ENCODE data around the gene TMEM120B. TPM values are rescaled to one million over a fixed set of nuclear protein-coding genes. Genes with fewer than 3 reads are reported as not detected.
"Not testable (repeated sequence)": the region's sequence is repeated elsewhere in the genome, so short reads cannot be mapped to it uniquely, and the experiment has no call there.

Gene TMEM120B
- total RNA-seq, 1 experiment from 2014 or later: 15.5 TPM

GRCh38 chr12:121693155-121693687, 19.3 kb upstream of the TMEM120B start:
- Mint-ChIP-seq H3K4me1 (ENCODE audit: low read depth, unreplicated experiment) (no peaks in the 10 kb centered on the region), H3K36me3 (ENCODE audit: insufficient read depth, unreplicated experiment) (no peaks in the 10 kb centered on the region), H3K27ac (ENCODE audit: unreplicated experiment) (no peak overlapping the region), H3K9me3 (ENCODE audit: unreplicated experiment) (no peaks in the 10 kb centered on the region), H3K4me3 (ENCODE audit: unreplicated experiment) (no peak overlapping the region), H3K27me3 (ENCODE audit: insufficient read depth, unreplicated experiment) (no peaks in the 10 kb centered on the region)
- H3K27me3 ChIP-seq (replicated peaks; ENCODE audit: control insufficient read depth, insufficient read depth, low read length): no peaks in the 10 kb centered on the region
- intact Hi-C loops (cut with micrococcal nuclease; ENCODE audit: unreplicated experiment): no loop called here
- no peaks in the 10 kb centered on the region for H3K36me3 ChIP-seq (ENCODE audit: control insufficient read depth, insufficient read depth, low read length)
- H3K4me3 ChIP-seq (ENCODE audit: low read depth, low read length): no peak overlapping the region
- BruUV-seq (replicated peaks): no TSS peak
- no peak for DNase-seq
- no peaks in the 10 kb centered on the region for H3K4me1 ChIP-seq
- TF ChIP-seq, protein P1, sequence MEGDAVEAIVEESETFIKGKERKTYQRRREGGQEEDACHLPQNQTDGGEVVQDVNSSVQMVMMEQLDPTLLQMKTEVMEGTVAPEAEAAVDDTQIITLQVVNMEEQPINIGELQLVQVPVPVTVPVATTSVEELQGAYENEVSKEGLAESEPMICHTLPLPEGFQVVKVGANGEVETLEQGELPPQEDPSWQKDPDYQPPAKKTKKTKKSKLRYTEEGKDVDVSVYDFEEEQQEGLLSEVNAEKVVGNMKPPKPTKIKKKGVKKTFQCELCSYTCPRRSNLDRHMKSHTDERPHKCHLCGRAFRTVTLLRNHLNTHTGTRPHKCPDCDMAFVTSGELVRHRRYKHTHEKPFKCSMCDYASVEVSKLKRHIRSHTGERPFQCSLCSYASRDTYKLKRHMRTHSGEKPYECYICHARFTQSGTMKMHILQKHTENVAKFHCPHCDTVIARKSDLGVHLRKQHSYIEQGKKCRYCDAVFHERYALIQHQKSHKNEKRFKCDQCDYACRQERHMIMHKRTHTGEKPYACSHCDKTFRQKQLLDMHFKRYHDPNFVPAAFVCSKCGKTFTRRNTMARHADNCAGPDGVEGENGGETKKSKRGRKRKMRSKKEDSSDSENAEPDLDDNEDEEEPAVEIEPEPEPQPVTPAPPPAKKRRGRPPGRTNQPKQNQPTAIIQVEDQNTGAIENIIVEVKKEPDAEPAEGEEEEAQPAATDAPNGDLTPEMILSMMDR (IDR thresholded peaks at IDR 0.05; ENCODE audit: insufficient read depth in 1 of 2, low read depth in 1 of 2, low read length in 1 of 2, severe bottlenecking in 1 of 2, unreplicated experiment in 1 of 2): no peak
- no peaks in the 10 kb centered on the region for H3K9me3 ChIP-seq
- POLR2A ChIA-PET: interaction anchor here (0.6 kb wide), 1 partner anchor 55 kb away, joined by 6 read pairs; no protein-coding TSS in a partner anchor
- CTCF ChIA-PET: interaction anchor here (0.5 to 1.5 kb wide), 4 partner anchors 67 to 808 kb away, joined by 3 to 9 read pairs (median 4); partner anchors contain the start of genes ORAI1, RHOF and ZCCHC8

GRCh38 chr12:121697093-121697698, 15.4 kb upstream of the TMEM120B start:
- Mint-ChIP-seq H3K27me3 (ENCODE audit: insufficient read depth, unreplicated experiment) (no peaks in the 10 kb centered on the region), H3K9me3 (ENCODE audit: unreplicated experiment) (no peaks in the 10 kb centered on the region), H3K4me3 (ENCODE audit: unreplicated experiment) (no peak overlapping the region), H3K36me3 (ENCODE audit: insufficient read depth, unreplicated experiment) (no peaks in the 10 kb centered on the region), H3K4me1 (ENCODE audit: low read depth, unreplicated experiment) (no peaks in the 10 kb centered on the region), H3K27ac (ENCODE audit: unreplicated experiment) (no peak overlapping the region)
- no peaks in the 10 kb centered on the region for H3K27me3 ChIP-seq (replicated peaks; ENCODE audit: control insufficient read depth, insufficient read depth, low read length)
- no peaks in the 10 kb centered on the region for H3K36me3 ChIP-seq (ENCODE audit: control insufficient read depth, insufficient read depth, low read length)
- ChIA-PET POLR2A (no interaction called here), CTCF (interaction anchor here (0.6 to 1.0 kb wide), 4 partner anchors 11 to 669 kb away, joined by 3 to 5 read pairs (median 3); no protein-coding TSS in a partner anchor)
- intact Hi-C loops (cut with micrococcal nuclease; ENCODE audit: unreplicated experiment): loop anchor here (1.0 to 5.0 kb wide), 3 partner anchors 76 to 190 kb away; partner anchors contain the start of gene PSMD9
- H3K9me3 ChIP-seq: no peaks in the 10 kb centered on the region
- no TSS peak for BruUV-seq (replicated peaks)
- no peaks in the 10 kb centered on the region for H3K4me1 ChIP-seq
- DNase-seq: peak in 1 of 2 experiments; percentile 59
- TF ChIP-seq, protein P1 (IDR thresholded peaks at IDR 0.05; ENCODE audit: insufficient read depth in 1 of 2, low read depth in 1 of 2, low read length in 1 of 2, severe bottlenecking in 1 of 2, unreplicated experiment in 1 of 2): peak; percentile 33 to 52
- H3K4me3 ChIP-seq (ENCODE audit: low read depth, low read length): no peak overlapping the region

DNA sequence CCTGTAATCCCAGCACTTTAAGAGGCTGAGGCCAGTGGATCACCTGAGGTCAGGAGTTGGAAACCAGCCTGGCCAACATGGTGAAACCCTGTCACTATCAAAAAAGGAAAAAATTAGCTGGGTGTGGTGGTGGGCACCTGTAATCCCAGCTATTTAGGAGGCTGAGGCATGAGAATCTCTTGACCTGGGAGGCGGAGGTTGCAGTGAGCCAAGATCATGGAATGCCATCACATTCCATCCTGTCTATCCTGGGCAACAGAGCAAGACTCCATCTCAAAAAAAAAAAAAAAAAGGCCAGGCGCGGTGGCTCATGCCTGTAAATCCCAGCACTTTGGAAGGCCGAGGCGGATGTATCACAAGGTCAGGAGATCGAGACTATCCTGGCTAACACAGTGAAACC, 14.7 kb upstream of the TMEM120B start:
- H3K36me3 Mint-ChIP-seq (ENCODE audit: insufficient read depth, unreplicated experiment); H3K9me3 ChIP-seq; H3K27me3 Mint-ChIP-seq (ENCODE audit: insufficient read depth, unreplicated experiment); H3K9me3 Mint-ChIP-seq (ENCODE audit: unreplicated experiment); POLR2A ChIA-PET; H3K36me3 ChIP-seq (ENCODE audit: control insufficient read depth, insufficient read depth, low read length); H3K4me3 ChIP-seq (ENCODE audit: low read depth, low read length); H3K27ac Mint-ChIP-seq (ENCODE audit: unreplicated experiment); H3K4me1 ChIP-seq; H3K27me3 ChIP-seq (replicated peaks; ENCODE audit: control insufficient read depth, insufficient read depth, low read length); H3K4me3 Mint-ChIP-seq (ENCODE audit: unreplicated experiment); BruUV-seq (replicated peaks); H3K4me1 Mint-ChIP-seq (ENCODE audit: low read depth, unreplicated experiment); DNase-seq: not testable (repeated sequence)
- intact Hi-C loops (cut with micrococcal nuclease; ENCODE audit: unreplicated experiment): loop anchor here (1.0 to 5.0 kb wide), 3 partner anchors 75 to 189 kb away; partner anchors contain the start of gene PSMD9
- CTCF ChIA-PET: interaction anchor here (0.6 to 1.0 kb wide), 3 partner anchors 11 to 669 kb away, joined by 3 to 5 read pairs (median 3); no protein-coding TSS in a partner anchor
